Stimulated activated CD4-positive, alpha-beta T cell treated with anti-CD3 and anti-CD28 coated beads, Interleukin-12 subunit alpha, Interleukin-12 subunit beta, amount 100 ng/mL, for 24 hours (primary cell): Measurements from ENCODE around the gene MLXIP.

ENCODE experiments used
- DNase-seq, 2 experiments: peaks; one replicate each; pipeline ENCODE4 v3.0.0-alpha.2; 2020; ENCODE audit warnings: low read depth in 2 of 2

MLXIP gene

GRCh38 chr12:122079033-122079531, 526 bp downstream of the MLXIP start:
- no peak for DNase-seq

GRCh38 chr12:122079532-122080081, 1.1 kb downstream of the MLXIP start:
- DNase-seq = no peak

GRCh38 chr12:122080149-122081082, 1.9 kb downstream of the MLXIP start:
- DNase-seq = no peak

GRCh38 chr12:122081083-122081696, 2.6 kb downstream of the MLXIP start:
- no peak for DNase-seq

GRCh38 chr12:122081697-122082221, 3.2 kb downstream of the MLXIP start:
- DNase-seq = no peak

GRCh38 chr12:122082621-122083356, 4.2 kb downstream of the MLXIP start:
- DNase-seq = no peak

GRCh38 chr12:122084857-122085405, 6.4 kb downstream of the MLXIP start:
- DNase-seq = no peak

GRCh38 chr12:122085591-122085990, 7.0 kb downstream of the MLXIP start:
- DNase-seq = no peak

- DNase-seq = no peak
Observed at GRCh38 chr12:122086116-122086515, 7.6 kb downstream of the MLXIP start.

- no peak for DNase-seq
Observed at GRCh38 chr12:122086641-122087285, 8.2 kb downstream of the MLXIP start.

GRCh38 chr12:122087431-122088178, 9.0 kb downstream of the MLXIP start:
- no peak for DNase-seq

- DNase-seq = no peak
Observed at GRCh38 chr12:122088179-122088810, 9.7 kb downstream of the MLXIP start.

- DNase-seq = no peak
Observed at GRCh38 chr12:122089077-122089476, 10.5 kb downstream of the MLXIP start.

GRCh38 chr12:122090759-122091515, 12.4 kb downstream of the MLXIP start:
- no peak for DNase-seq

GRCh38 chr12:122093098-122093883, 14.7 kb downstream of the MLXIP start:
- DNase-seq = no peak

GRCh38 chr12:122094137-122094734, 15.7 kb downstream of the MLXIP start:
- DNase-seq = no peak

- DNase-seq = no peak
Observed at GRCh38 chr12:122094735-122095631, 16.4 kb downstream of the MLXIP start.
